Spleen (tissue), 7 donors: ENCODE measurements around the gene ELAVL3.

Experiments
- CTCF ChIP-seq, 11 experiments: fragments of 200-600 bp in 7 of 11; fragments of 450-650 bp in 4 of 11; sonication (generic) in 4 of 11; IDR thresholded peaks in 8 of 11; conservative IDR thresholded peaks in 3 of 11; 1 replicate in 7 of 11; 2 replicates in 4 of 11; pipeline versions ENCODE4 v1.4.0 to v1.8.0; 2016 to 2021; ENCODE audit warnings: antibody characterized with exemption in 11 of 11, inconsistent platforms in 4 of 11, mild to moderate bottlenecking in 1 of 11
- POLR2A ChIP-seq, 3 donors: fragments of 450-650 bp; IDR thresholded peaks; one replicate each; pipeline ENCODE4 v1.5.1; 2017; ENCODE audit warnings: antibody characterized with exemption in 3 of 3, mild to moderate bottlenecking in 1 of 3
- POLR2AphosphoS5 ChIP-seq, 3 donors: sonication (generic); formaldehyde crosslinking; IDR thresholded peaks; one replicate each; pipeline ENCODE4 v1.5.1; 2017; ENCODE audit warnings: antibody characterized with exemption in 3 of 3
- donor health status: DM: no; HTN: no; CAD: no; lungs with moderate emphysema.
- donor health status: DM: no; HTN: no; CAD: no.
- donor health status: DM: no; HTN: no; CAD: no.

GRCh38 chr19:11426656-11427055 is 54.2 kb downstream of the ELAVL3 start:
- no peak for TF ChIP-seq CTCF (IDR thresholded peaks at IDR 0.05 in 8 of 11, conservative IDR thresholded peaks at IDR 0.05 in 3 of 11)
- TF ChIP-seq POLR2A (IDR thresholded peaks at IDR 0.05) = no peak
- no peak for TF ChIP-seq POLR2AphosphoS5 (IDR thresholded peaks at IDR 0.05)
